HG02678 (cell line): ENCODE data around the gene CSRNP3.

ENCODE experiments used
- ATAC-seq: cut with Tn5 transposase; IDR thresholded peaks from one replicate; pipeline ENCODE4 v1.9.1; 2021; ENCODE audit warnings: mild to moderate bottlenecking, moderate library complexity; ENCODE audit not compliant: unreplicated experiment

The CSRNP3 gene

GRCh38 chr2:165675551-165675968, 206.1 kb downstream of the CSRNP3 start:
- ATAC-seq: no peak

GRCh38 chr2:165678882-165679281, 209.4 kb downstream of the CSRNP3 start:
- ATAC-seq: no peak

- no peak for ATAC-seq
Observed at GRCh38 chr2:165679621-165680020, 210.1 kb downstream of the CSRNP3 start.

GRCh38 chr2:165681841-165682240, 212.3 kb downstream of the CSRNP3 start:
- ATAC-seq: no peak

- ATAC-seq: no peak
Observed at GRCh38 chr2:165682546-165682945, 213.0 kb downstream of the CSRNP3 start.

GRCh38 chr2:165686800-165687199, 217.3 kb downstream of the CSRNP3 start:
- no peak for ATAC-seq

GRCh38 chr2:165687426-165688002, 218.0 kb downstream of the CSRNP3 start:
- ATAC-seq: no peak

GRCh38 chr2:165691615-165692014, 222.1 kb downstream of the CSRNP3 start:
- ATAC-seq: no peak

- no peak for ATAC-seq
Observed at GRCh38 chr2:165692906-165693305, 223.4 kb downstream of the CSRNP3 start.

- ATAC-seq: no peak
Observed at GRCh38 chr2:165693838-165694237, 224.3 kb downstream of the CSRNP3 start.

GRCh38 chr2:165697748-165698443, 228.4 kb downstream of the CSRNP3 start:
- ATAC-seq: no peak

GRCh38 chr2:165698444-165698884, 229.0 kb downstream of the CSRNP3 start:
- peak; percentile 74 for ATAC-seq

GRCh38 chr2:165699946-165700345, 230.4 kb downstream of the CSRNP3 start:
- ATAC-seq: no peak

- ATAC-seq: no peak
Observed at GRCh38 chr2:165700531-165700930, 231.0 kb downstream of the CSRNP3 start.

GRCh38 chr2:165701147-165701546, 231.6 kb downstream of the CSRNP3 start:
- no peak for ATAC-seq

- no peak for ATAC-seq
Observed at GRCh38 chr2:165706960-165707487, 237.5 kb downstream of the CSRNP3 start.

- ATAC-seq: no peak
Observed at GRCh38 chr2:165716091-165716490, 246.6 kb downstream of the CSRNP3 start.

- no peak for ATAC-seq
Observed at GRCh38 chr2:165718610-165719210, 249.2 kb downstream of the CSRNP3 start.

GRCh38 chr2:165720511-165720910, 251.0 kb downstream of the CSRNP3 start:
- ATAC-seq: no peak

GRCh38 chr2:165725421-165725820, 255.9 kb downstream of the CSRNP3 start:
- ATAC-seq: no peak
